Stimulated activated CD8-positive, alpha-beta memory T cell treated with anti-CD3 and anti-CD28 coated beads, Interleukin-4, amount 100 ng/mL, for 4 hours (primary cell): Measurements from ENCODE around the gene THAP11.

Source experiments
- DNase-seq, 2 donors: peaks; one replicate each; pipeline ENCODE4 v3.0.0-alpha.2; 2020; ENCODE audit warnings: low read depth in 2 of 2, low spot score in 1 of 2

Gene THAP11

GRCh38 chr16:67841816-67842508 is at the start of gene THAP11:
Gene THAP11, plus strand, starts transcription at chr16:67842320. Its CDS starts 235 bp downstream, at chr16:67842555.
- DNase-seq: peak; percentile 86 to 87

- DNase-seq: no peak
Measured at GRCh38 chr16:67796099-67796718, 45.9 kb upstream of the THAP11 start.

GRCh38 chr16:67800338-67800926 is 41.7 kb upstream of the THAP11 start:
- no peak for DNase-seq

DNA sequence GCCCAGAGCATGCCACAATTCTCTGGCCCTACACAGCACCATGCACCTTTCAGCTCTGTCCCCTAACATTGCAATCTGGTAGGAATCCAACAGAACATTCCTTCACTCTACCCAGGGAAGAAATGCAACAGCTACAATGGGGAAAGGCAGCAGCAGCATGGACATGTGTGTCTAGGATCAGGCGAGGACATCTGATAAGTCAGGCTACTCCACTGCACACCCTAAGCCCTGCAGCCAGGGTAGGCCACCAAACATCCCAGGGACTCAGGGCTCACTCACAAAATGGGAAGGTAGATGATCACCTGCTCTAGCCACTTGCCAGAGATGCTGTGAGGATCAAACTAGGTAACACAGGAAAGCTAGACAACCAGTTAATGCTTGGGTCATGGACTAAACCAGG is 40.9 kb upstream of the THAP11 start:
- no peak for DNase-seq

DNA sequence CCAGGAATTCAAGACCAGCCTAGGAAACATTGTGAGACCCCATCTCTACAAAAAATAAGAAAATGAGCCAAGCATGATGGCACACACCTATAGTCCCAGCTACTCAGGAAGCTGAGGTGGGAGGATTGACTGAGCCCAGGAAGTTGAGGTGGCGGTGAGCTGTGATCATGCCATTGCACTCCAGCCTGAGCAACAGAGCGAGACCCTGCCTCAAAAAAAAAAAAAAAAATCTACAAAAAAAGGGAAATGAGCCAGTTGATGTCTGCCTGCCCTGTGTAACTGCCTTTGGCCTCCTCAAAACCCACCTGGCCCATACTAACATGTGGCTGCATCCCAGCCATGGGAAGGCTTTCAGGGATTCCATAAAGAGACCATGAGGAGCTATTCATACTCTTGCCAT is 40.2 kb upstream of the THAP11 start:
- no peak for DNase-seq

DNA sequence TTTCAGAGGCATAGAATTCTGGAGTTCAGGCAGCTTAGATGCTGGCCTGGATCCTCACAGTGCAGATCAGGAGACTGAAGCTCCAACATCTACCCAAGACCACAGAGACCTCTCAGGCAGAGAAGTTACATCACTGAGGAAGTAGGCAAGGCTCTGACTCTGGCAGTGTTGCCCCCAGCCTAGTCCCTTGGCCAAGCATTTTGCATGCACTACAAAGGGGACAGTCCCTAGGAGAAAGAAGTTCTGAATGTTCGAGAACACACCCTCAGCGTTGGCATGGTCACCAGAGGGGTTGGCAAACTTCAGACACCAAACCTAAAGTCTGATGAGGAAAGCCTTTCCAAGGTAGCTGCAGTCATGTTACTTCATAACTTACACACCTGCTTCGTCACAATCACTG is 38.2 kb upstream of the THAP11 start:
- DNase-seq: no peak

DNA sequence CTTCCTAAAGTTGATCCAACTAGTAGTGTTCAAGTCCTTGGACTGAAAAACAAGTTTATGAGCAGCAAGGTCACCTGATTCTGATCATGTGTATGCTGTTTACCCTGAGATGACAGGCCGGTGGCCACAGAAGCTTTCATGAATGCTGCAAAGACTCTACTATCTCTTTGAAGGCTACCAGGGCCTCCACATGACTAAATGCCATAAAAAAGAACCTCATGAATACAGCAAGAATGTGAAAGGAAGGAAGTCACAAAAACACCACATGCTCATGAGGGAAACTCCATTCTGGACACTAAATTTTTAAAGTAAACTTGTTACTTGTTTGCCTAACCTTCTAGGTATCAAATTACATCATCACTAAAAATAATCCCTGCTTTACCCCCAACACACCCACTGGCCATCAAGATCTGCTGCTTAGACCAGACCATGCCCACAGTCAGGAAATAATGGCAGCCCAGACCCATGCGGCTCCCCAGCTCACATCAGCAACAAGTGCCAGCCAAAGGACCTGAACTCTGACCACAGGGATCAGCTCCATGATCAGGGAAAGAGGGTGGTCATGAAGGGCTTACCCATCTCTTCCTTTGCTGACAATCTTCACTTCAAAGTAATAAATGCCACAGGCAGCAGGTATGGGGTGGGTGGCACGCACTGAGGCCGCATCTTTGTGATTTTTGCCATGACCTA is 37.1 kb upstream of the THAP11 start:
- DNase-seq: no peak

DNA sequence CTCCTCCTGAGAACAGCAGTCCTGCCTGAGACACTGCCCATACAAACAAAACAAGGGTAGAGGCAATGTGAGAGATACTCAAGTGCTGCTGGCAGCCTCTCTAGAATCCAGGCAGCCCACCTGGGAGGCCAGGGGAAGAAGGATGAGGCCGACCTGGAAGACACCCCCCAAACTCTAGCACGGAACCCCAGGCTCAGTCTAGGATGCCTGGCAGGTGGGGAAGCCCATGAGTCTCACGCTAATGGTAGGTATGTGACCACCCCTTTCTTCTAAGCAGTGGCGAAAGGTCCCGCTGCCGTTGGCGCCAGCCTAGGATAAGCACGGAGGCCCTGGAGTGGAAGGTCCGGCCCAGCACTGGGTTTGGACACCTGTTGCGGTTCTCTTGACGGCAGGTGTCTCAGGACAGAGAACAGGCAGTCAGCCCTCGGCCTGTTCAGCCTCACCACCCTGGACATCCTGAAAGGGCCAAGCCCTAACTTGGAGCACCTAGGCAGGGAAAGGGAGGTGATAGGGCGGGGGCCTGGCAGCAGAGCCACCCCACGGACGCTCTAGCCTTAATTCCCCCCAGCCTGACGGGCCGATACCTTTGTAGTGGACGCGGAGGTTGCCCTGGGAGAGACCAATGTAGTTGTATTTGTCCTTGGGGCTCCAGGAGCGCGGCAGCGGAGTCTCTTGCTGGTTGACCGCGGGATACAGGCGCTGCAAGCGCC is 36.2 kb upstream of the THAP11 start:
- no peak for DNase-seq

DNA sequence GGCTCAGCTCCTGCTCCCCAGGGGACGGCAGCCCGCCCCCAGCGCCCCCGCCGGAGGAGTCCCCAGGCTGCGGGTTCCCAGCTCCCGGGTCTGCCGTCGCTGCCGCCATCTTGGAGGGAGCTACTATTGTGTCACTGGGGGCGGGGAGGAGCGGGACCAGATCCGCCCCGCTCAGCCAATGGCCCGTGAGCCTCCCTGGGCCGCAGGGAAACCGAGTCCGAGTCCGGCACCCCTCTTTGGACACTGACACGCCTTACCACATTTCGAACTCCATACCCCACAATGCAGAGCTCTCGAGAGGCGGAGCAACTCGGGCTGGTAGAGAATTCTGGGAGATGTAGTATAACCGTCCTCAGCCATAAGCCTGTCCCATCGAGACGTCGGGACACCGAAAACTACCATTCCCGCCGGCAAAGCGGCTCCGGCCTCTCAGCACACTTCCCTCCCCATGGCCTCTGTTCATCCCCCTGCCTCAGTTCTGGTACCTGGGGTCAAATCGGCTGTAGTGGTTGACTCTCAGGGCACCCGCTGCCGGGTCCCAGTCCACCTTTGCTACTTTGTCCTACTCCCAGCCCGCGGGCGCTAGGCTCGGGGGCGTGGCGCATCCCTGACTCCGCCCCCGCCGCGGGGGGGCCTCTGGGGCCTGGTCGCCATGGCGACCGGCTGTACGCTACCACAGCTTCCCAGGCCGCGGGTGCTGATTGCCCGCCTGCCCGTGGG is 35.5 kb upstream of the THAP11 start, which contains the start of the genes RANBP10 and TSNAXIP1:
Gene RANBP10, minus strand, starts transcription at position 133 of the 720 bp plus-strand sequence. Its CDS starts 24 bp downstream, at position 109.
Gene TSNAXIP1, plus strand, starts transcription at position 462 of the 720 bp plus-strand sequence. CDS start 261 bp downstream, outside the sequence.
- peak; percentile 81 to 93 for DNase-seq

- no peak for DNase-seq
Measured at GRCh38 chr16:67807148-67807682, 34.9 kb upstream of the THAP11 start.

GRCh38 chr16:67811899-67812298 is 30.2 kb upstream of the THAP11 start:
- no peak for DNase-seq

GRCh38 chr16:67814567-67814966 is 27.6 kb upstream of the THAP11 start:
- DNase-seq: no peak

DNA sequence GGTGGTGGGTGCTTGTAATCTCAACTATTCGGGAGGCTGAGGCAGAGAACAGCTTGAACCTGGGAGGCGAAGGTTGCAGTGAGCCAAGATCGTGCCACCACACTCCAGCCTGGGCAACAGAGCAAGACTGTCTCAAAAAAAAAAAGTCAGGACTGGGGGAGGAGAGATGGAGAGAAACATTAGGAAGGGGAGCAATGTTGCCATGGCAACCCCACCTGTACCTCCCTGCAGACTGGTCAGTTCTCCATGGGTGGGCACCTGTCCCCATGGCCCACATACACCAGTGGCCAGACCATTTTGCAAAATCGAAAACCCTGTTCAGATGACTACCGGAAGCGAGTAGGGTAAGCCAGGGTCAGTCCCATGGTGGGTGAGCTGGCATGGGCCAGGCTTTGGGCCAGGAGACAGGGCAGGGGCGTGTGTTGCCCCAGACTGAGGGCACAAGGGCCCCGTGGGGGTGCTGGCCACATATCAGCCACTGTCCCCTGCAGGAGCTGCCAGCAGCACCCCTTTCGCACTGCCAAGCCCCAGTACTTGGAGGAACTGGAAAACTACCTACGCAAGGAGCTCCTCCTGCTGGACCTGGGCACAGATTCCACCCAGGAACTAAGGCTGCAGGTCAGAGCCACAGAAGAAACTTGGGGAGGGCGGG is 21.4 kb upstream of the THAP11 start:
- no peak for DNase-seq

DNA sequence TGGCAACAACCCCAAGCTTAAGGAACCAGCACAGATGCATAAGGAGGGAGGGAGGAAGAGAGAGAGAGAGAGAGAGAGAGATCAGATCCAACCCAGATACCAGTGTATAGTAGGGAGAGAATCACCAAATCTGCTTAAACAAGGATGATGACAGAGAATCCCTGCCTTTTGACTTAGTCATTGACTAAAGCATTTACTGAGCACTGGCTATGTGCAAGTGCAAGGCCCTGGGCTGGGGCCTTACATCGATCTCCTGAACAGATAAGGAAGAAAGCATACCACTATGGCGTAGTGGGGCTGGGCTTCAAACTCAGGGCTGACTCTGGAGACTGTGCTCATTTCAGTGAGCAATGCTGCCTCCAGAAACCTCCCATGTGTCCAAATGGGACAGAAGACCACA is 19.6 kb upstream of the THAP11 start:
- DNase-seq: no peak

DNA sequence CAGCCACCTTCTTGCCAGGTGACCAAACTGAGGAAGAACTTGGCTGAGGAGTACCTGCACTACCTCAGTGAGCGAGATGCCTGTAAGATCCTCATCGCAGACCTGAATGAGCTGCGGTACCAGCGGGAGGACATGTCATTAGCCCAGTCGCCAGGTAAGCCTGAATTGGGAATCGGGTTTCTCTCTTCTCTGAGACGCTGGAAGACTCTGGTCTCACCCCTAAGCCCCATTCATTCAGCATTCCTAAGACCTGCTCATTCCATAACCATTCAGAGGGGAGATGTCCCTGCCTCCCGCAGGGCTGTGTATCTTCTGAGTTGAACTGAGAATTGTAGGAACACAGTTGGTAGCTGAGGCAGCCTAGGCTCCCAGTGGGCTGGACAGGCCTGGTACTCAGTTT is 17.0 kb upstream of the THAP11 start:
- DNase-seq: no peak

DNA sequence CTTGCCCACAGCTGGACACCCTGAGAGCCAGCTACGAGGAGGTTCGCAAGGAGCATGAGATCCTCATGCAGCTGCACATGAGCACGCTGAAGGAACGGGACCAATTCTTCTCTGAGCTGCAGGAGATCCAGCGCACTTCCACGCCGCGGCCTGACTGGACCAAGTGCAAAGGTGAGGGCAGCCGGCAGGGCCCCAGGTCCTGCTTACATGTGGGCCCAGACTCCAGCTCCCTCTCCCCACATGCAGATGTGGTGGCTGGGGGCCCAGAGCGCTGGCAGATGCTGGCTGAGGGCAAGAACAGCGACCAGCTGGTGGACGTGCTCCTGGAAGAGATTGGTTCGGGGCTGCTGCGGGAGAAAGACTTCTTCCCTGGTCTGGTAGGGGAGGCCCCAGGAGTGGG is 16.2 kb upstream of the THAP11 start:
- no peak for DNase-seq

DNA sequence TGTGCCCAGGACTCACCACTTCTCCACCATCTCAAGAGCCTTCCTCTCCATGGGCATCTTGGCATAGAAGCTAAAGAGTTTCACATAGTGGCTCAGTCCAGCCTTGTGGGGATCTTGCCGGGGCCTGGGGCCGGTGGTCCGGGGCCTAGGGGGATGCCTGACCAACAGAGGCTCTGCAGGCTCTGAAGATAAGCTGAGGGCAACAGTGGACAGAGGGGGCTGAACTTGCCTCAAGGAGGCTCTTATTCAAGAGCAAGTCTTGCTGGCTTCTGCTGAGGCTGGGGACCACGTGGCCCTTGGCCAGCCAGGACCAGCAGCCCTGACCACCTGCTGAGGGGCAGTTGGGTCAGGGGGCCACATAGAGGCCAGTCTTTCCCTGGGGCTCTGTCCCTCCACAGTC is 13.5 kb upstream of the THAP11 start:
- no peak for DNase-seq

DNA sequence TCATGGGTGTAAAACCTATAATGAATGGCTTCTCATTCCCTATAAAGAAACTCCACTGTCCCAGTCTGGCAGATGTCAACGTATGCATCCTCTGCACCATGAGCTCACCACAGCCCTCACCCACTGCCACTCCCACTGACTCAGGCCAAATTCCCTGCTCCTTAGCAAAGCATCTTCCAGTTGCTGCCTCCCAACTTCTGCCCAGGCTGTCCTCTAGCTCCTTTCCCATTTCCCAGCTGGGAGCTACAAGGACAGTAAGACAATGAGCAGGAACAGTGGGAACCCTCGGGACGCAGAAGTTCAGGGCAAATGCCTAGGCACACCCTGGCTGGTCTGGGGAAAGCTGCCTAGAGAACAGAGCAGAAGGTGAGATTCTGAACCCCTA is 9.1 kb upstream of the THAP11 start:
- no peak for DNase-seq

GRCh38 chr16:67833415-67834241 is 8.5 kb upstream of the THAP11 start:
- peak; percentile 77 to 79 for DNase-seq
